K562 (cell line): ENCODE data around the gene ENDOD1. TPM values are rescaled to one million over a fixed set of nuclear protein-coding genes. Genes with fewer than 3 reads are reported as not detected.
A peak's percentile ranks its signal among the peaks of the same experiment; 100 is the strongest.

Source experiments
- ARID4B ChIP-seq: sonication (generic); formaldehyde crosslinking; IDR thresholded peaks from 2 replicates; pipeline ENCODE4 v1.8.0; 2022; ENCODE audit warnings: mild to moderate bottlenecking, missing genetic modification reagents
- ATF2 ChIP-seq: sonication (generic); formaldehyde crosslinking; IDR thresholded peaks from 2 replicates; pipeline ENCODE4 v1.8.1; 2022; ENCODE audit warnings: missing genetic modification reagents
- CEBPG ChIP-seq, 3 experiments: fragments of 200-800 bp in 1 of 3; sonication (Bioruptor generic) in 1 of 3; sonication (generic) in 1 of 3; formaldehyde crosslinking in 1 of 3; IDR thresholded peaks in 2 of 3; conservative IDR thresholded peaks in 1 of 3; 2 replicates each; pipeline versions ENCODE4 v1.6.1 to v1.8.0; 2016 to 2022; ENCODE audit warnings: missing compliant biosample characterization in 2 of 3, missing genetic modification characterization in 2 of 3, mild to moderate bottlenecking in 1 of 3, missing genetic modification reagents in 1 of 3
- CXXC5 ChIP-seq: fragments of 250-450 bp; sonication (Bioruptor Pico); IDR thresholded peaks from 2 replicates; pipeline ENCODE4 v1.8.0; 2022; ENCODE audit warnings: inconsistent platforms, mild to moderate bottlenecking, moderate library complexity
- FOXK1 ChIP-seq: sonication (generic); formaldehyde crosslinking; IDR thresholded peaks from 2 replicates; pipeline ENCODE4 v1.8.0; 2022; ENCODE audit warnings: missing genetic modification reagents, mild to moderate bottlenecking, borderline replicate concordance
- HES1 ChIP-seq: fragments of 450-650 bp; IDR thresholded peaks from 2 replicates; pipeline ENCODE4 v1.6.1; 2016; ENCODE audit warnings: low read depth, mild to moderate bottlenecking, moderate library complexity
- HNRNPUL1 ChIP-seq: fragments of 200-400 bp; formaldehyde crosslinking; IDR thresholded peaks from 2 replicates; pipeline ENCODE4 v1.6.1; 2017; ENCODE audit warnings: low read length
- PCBP2 ChIP-seq: fragments of 200-400 bp; formaldehyde crosslinking; IDR thresholded peaks from 2 replicates; pipeline ENCODE4 v1.6.1; 2018; ENCODE audit warnings: low read length, low read depth, mild to moderate bottlenecking, moderate library complexity; ENCODE audit not compliant: poor library complexity, severe bottlenecking
- RHOXF2B ChIP-seq: fragments of 250-450 bp; sonication (Bioruptor Pico); conservative IDR thresholded peaks from 2 replicates; pipeline ENCODE4 v1.5.1; 2021
- XRCC3 ChIP-seq: fragments of 450-650 bp; IDR thresholded peaks from 2 replicates; pipeline ENCODE4 v1.6.1; 2017; ENCODE audit warnings: mild to moderate bottlenecking, moderate library complexity
- ZBTB9 ChIP-seq: fragments of 450-650 bp; formaldehyde crosslinking; IDR thresholded peaks from 2 replicates; pipeline ENCODE4 v1.4.0; 2020; ENCODE audit warnings: mild to moderate bottlenecking, moderate library complexity
- ZFPM2 ChIP-seq: fragments of 250-450 bp; sonication (Bioruptor Pico); IDR thresholded peaks from 2 replicates; pipeline ENCODE4 v1.5.1; 2022; ENCODE audit warnings: mild to moderate bottlenecking
- ZNF277 ChIP-seq: fragments of 250-450 bp; sonication (Bioruptor Pico); IDR thresholded peaks from 2 replicates; pipeline ENCODE4 v1.8.0; 2022; ENCODE audit warnings: inconsistent platforms, mild to moderate bottlenecking, moderate library complexity, borderline replicate concordance
- ZNF316 ChIP-seq: fragments of 450-650 bp; IDR thresholded peaks from 2 replicates; pipeline ENCODE4 v1.6.1; 2016
- ZNF445 ChIP-seq: fragments of 250-450 bp; sonication (Bioruptor Pico); IDR thresholded peaks from 2 replicates; pipeline ENCODE4 v1.4.0; 2020; ENCODE audit warnings: low read depth, mild to moderate bottlenecking, moderate library complexity
- ZNF57 ChIP-seq: fragments of 450-650 bp; formaldehyde crosslinking; IDR thresholded peaks from 2 replicates; pipeline ENCODE4 v1.4.0; 2020; ENCODE audit warnings: mild to moderate bottlenecking, moderate library complexity
- ZNF589 ChIP-seq: fragments of 200-800 bp; sonication (Bioruptor generic); IDR thresholded peaks from 2 replicates; pipeline ENCODE4 v1.6.1; 2016; ENCODE audit warnings: low read depth, missing genetic modification characterization, missing compliant biosample characterization
- ZNF79 ChIP-seq: fragments of 250-450 bp; sonication (Bioruptor Pico); IDR thresholded peaks from 2 replicates; pipeline ENCODE4 v1.4.0; 2020; ENCODE audit warnings: low read depth, mild to moderate bottlenecking, moderate library complexity
- polyA plus RNA-seq, 8 experiments: library from polyadenylated mRNA; depleted of rRNA in 4 of 8; stranded (reverse) in 5 of 8; unstranded in 3 of 8; fragments of >200 nt; fragmentation: Nextera tagmentation in 2 of 8; fragmentation: Illumina TruSeq in 1 of 8; extraction: Ambion mirVana in 2 of 8; extraction: Trizol in 1 of 8; gene quantifications; 2 replicates each; pipeline versions ENCODE4 v1.2.1 to v1.2.3, GENCODE V29; 2011 to 2014; ENCODE audit warnings: inconsistent platforms in 1 of 8, missing spikeins in 1 of 8
- total RNA-seq, 7 experiments: library from RNA; depleted of rRNA in 6 of 7; stranded (reverse); fragments of >200 nt in 6 of 7; fragmentation: Illumina TruSeq in 2 of 7; extraction: Trizol in 2 of 7; gene quantifications; 2 replicates each; pipeline versions ENCODE4 v1.2.1 to v1.2.3, GENCODE V29; 2011 to 2021; ENCODE audit warnings: low replicate concordance in 1 of 7

The ENDOD1 gene
- total and polyA plus RNA-seq, 9 of the 15 experiments (the other 6 are each of a cell fraction or from before 2014, with no cell fraction given), result 4.2 to 11.8 (median 9.3) TPM

- TF ChIP-seq ARID4B (CRISPR knock-in tag) (no peak), ZNF79 (CRISPR knock-in tag) (no peak), ZFPM2 (CRISPR knock-in tag) (no peak), ATF2 (CRISPR knock-in tag) (no peak), RHOXF2B (CRISPR knock-in tag) (no peak), HES1 (peak; percentile 90), CXXC5 (peak; percentile 79), ZBTB9 (CRISPR knock-in tag) (no peak), ZNF277 (CRISPR knock-in tag) (no peak), HNRNPUL1 (no peak), XRCC3 (no peak), ZNF57 (no peak), FOXK1 (CRISPR knock-in tag) (no peak), PCBP2 (no peak), ZNF316 (no peak), ZNF445 (CRISPR knock-in tag) (no peak), ZNF589 (CRISPR knock-in tag) (peak; percentile 48; the same call in 1 of the 2 replicates), CEBPG (CRISPR knock-in tag; IDR thresholded peaks at IDR 0.05) (no peak), CEBPG (tag; conservative IDR thresholded peaks at IDR 0.05 in 1 of 2, IDR thresholded peaks at IDR 0.05 in 1 of 2) (no peak)
These were observed 19.3 kb downstream of the ENDOD1 start (continued) for GRCh38 chr11:95108671-95109551.
